Measurements from ENCODE around the gene GPSM1. TPM values are rescaled to one million over a fixed set of nuclear protein-coding genes. Genes with fewer than 3 reads are reported as not detected.

The GPSM1 gene
- total RNA-seq, 1 donor from 2014 or later: 82.2 TPM

DNA sequence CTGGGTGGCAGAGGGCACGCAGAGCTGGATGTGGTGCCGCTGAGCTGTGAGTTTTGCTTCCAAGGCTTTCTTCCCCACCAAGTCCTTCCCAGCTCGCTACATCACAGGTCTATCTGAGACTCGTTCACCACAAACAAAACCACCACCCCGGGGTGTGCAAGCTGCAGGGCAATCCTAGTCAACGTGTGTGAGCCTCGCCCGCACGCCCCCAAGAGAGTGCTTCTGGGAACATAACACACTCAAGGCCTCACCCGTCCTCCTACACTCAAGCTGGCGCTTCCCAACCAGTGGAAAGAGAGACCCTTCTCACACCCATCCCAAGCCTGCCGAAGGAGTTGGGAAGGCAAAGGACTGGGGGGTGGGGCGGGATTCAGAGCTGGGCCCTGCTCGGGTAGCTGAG lies 62.1 kb downstream of the GPSM1 start:
- Mint-ChIP-seq H3K4me1 (ENCODE audit: low read depth) (no peaks in the 10 kb centered on the region), H3K36me3 (ENCODE audit: insufficient read depth) (peaks cover 22% of the 10 kb centered on the region), H3K9me3 (ENCODE audit: low read depth) (no peaks in the 10 kb centered on the region), H3K27ac (no peak overlapping the region), H3K27me3 (no peaks in the 10 kb centered on the region), H3K4me3 (ENCODE audit: low read depth) (no peak overlapping the region)
- no peak for DNase-seq (ENCODE audit: low spot score, unreplicated experiment)
- TF ChIP-seq, protein P1, sequence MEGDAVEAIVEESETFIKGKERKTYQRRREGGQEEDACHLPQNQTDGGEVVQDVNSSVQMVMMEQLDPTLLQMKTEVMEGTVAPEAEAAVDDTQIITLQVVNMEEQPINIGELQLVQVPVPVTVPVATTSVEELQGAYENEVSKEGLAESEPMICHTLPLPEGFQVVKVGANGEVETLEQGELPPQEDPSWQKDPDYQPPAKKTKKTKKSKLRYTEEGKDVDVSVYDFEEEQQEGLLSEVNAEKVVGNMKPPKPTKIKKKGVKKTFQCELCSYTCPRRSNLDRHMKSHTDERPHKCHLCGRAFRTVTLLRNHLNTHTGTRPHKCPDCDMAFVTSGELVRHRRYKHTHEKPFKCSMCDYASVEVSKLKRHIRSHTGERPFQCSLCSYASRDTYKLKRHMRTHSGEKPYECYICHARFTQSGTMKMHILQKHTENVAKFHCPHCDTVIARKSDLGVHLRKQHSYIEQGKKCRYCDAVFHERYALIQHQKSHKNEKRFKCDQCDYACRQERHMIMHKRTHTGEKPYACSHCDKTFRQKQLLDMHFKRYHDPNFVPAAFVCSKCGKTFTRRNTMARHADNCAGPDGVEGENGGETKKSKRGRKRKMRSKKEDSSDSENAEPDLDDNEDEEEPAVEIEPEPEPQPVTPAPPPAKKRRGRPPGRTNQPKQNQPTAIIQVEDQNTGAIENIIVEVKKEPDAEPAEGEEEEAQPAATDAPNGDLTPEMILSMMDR (IDR thresholded peaks at IDR 0.05; ENCODE audit: unreplicated experiment): no peak

DNA sequence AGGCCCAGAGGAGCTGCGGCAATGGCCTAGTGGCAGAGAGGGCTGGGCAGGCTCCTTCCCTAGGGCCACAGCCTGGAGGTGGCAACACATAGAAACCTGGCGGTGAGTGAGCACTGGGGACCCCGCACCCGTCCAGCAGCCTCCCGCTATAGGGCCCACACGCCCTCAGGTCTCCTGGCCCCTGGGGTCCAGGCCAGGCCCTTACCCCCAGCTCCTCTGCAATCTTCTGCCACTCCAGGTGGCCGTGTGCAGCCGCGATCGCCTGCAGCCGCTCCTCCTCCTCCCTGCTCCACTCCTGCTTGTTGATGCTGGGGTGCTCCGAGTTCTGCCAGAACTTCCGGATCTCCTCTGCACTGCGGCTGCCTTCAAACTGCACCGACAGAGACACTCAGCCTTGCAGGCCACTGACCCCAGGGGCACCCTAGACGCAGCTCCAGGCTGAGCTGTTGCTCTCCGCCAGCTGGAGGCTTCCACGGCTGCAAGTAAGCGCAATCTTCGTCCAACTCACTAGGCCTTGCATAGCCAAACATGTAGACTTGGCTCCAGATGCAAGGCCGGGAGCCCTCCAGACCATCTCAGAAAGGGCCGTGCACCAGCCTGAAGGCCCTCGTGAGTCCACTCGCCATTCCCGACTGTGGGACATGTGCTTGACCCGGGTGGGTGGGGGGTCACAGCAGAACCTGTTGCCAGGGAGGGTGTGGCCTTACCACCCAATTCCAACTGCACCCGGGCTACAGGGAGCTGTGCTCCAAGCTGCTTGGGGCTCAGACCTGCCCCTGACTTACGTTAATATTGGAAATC lies 64.6 kb downstream of the GPSM1 start:
- H3K9me3 Mint-ChIP-seq (ENCODE audit: low read depth): no peaks in the 10 kb centered on the region

DNA sequence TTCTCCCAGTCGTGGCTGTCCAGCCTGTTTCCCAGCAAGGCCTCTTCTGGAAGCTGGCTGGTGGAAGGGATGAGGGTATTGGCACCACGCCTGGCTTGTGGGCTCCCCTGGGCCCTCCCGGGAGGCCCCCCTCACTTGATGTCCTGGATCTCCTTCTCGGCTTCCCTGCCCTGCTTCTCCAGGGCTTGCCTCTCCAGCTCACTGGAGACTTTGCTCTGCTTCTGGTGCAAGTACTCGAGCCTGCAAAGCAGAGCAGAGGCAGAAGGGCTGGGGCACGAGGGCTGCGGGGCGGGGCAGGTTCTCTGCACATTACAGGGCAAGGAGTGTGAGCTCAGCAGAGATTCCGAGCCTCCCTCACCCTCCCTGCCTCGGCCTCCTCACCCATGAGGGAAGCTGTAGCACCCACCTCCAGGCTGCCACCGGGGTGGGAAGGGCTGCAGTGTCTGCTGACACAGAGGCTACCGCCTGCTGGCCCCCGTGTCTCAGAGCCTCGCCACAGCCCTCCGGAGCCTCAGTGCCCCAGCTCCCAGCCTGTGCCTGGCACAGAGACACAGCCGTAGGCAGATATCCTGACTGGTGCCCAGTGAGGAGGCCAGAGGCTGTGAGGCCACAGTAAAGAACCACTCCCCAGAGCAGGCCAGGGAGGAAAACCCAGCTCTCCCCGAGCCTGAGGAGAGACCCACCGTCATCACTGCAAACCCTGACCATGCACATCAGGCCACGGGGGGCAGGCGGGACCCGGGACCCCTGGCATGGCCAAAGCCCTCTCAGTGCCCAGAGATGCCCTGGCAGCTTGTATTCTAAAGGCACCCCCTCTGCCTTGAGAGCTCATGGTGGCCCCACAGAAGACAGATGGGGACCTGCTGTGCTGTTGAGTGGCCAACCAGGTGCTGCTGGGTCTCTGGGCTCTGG lies 65.5 kb downstream of the GPSM1 start:
- TF ChIP-seq, protein P1 (IDR thresholded peaks at IDR 0.05; ENCODE audit: unreplicated experiment): no peak

More for the DNA sequence above, 64.6 kb downstream of the GPSM1 start:
- no peaks in the 10 kb centered on the region for H3K4me1 Mint-ChIP-seq (ENCODE audit: low read depth)
- DNase-seq (ENCODE audit: low spot score, unreplicated experiment): no peak
- TF ChIP-seq, protein P1 (IDR thresholded peaks at IDR 0.05; ENCODE audit: unreplicated experiment): no peak
- H3K27ac Mint-ChIP-seq: no peak overlapping the region
- H3K4me3 Mint-ChIP-seq (ENCODE audit: low read depth): no peak overlapping the region
- no peaks in the 10 kb centered on the region for H3K27me3 Mint-ChIP-seq
- H3K36me3 Mint-ChIP-seq (ENCODE audit: insufficient read depth): peaks cover 14% of the 10 kb centered on the region

DNA sequence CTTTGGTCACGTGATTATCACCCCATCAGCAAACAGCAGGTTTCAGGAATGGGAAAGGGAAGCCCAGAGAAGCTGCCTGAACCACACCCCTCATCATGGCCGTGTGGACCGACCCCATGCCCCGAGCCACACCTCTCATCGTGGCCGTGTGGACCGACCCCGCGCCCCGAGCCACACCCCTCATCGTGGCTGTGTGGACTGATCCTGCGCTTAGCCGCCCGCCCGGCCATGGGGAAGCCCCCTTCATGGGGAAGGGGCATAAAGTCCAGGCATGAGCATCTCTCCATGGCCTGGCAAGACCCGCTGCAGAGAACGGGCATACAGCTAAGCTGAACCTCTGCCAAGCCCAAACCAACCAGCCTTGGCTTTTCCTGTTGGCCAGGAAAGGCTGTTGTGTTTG lies 66.2 kb downstream of the GPSM1 start:
- Mint-ChIP-seq H3K4me3 (ENCODE audit: low read depth) (no peak overlapping the region), H3K9me3 (ENCODE audit: low read depth) (no peaks in the 10 kb centered on the region), H3K27me3 (no peaks in the 10 kb centered on the region), H3K27ac (no peak overlapping the region), H3K36me3 (ENCODE audit: insufficient read depth) (peaks cover 14% of the 10 kb centered on the region), H3K4me1 (ENCODE audit: low read depth) (peaks cover 2% of the 10 kb centered on the region)
- TF ChIP-seq, protein P1 (IDR thresholded peaks at IDR 0.05; ENCODE audit: unreplicated experiment): no peak
- no peak for DNase-seq (ENCODE audit: low spot score, unreplicated experiment)

More for the DNA sequence above, 65.5 kb downstream of the GPSM1 start:
- no peaks in the 10 kb centered on the region for H3K27me3 Mint-ChIP-seq
- H3K4me3 Mint-ChIP-seq (ENCODE audit: low read depth): no peak overlapping the region
- peaks cover 15% of the 10 kb centered on the region for H3K36me3 Mint-ChIP-seq (ENCODE audit: insufficient read depth)
- H3K4me1 Mint-ChIP-seq (ENCODE audit: low read depth): no peaks in the 10 kb centered on the region
- no peaks in the 10 kb centered on the region for H3K9me3 Mint-ChIP-seq (ENCODE audit: low read depth)
- no peak overlapping the region for H3K27ac Mint-ChIP-seq
- DNase-seq (ENCODE audit: low spot score, unreplicated experiment): no peak

DNA sequence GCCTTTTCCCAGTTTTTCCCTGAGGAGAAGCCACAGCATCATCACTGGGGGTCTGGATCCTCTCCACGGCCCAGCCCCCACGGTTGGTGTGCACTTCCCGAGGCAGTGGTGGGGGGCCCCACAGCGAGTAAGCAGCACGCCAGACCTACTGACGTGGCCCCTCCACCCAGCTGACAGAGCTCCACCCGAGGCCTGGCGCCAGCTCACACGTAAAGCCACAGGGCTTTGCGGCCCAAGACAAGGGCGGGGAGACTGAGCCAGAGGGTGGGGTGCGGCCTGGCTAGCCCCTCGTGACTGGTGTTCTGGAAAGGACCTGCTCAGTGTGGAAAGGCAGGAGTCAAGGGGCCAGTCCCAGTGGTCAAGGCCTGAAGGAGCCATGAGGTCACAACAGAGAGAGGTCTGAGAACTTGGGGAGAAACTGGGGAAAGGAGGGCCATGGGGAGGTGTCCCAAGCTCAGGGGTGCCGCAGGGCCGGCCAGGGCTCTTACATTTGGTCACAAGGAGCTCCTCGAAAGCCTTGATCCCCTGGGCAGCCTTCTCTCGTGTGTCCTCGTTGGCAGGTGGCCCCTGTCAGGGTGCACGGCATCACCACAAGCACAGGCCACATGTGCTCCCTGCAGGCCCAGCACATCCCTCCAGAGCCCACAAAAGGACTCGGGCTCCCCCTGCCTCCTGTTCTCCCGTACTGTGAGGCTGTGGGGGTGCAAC lies 67.1 kb downstream of the GPSM1 start:
- H3K27ac Mint-ChIP-seq: no peak overlapping the region
- peaks cover 14% of the 10 kb centered on the region for H3K36me3 Mint-ChIP-seq (ENCODE audit: insufficient read depth)
- no peak overlapping the region for H3K4me3 Mint-ChIP-seq (ENCODE audit: low read depth)
- H3K27me3 Mint-ChIP-seq: no peaks in the 10 kb centered on the region
- peaks cover 10% of the 10 kb centered on the region for H3K4me1 Mint-ChIP-seq (ENCODE audit: low read depth)
- no peaks in the 10 kb centered on the region for H3K9me3 Mint-ChIP-seq (ENCODE audit: low read depth)
- no peak for DNase-seq (ENCODE audit: low spot score, unreplicated experiment)
- TF ChIP-seq, protein P1 (IDR thresholded peaks at IDR 0.05; ENCODE audit: unreplicated experiment): no peak

Data from progenitor cell of endocrine pancreas (in vitro differentiated cells).